Adrenal gland (tissue), 5 donors: Measurements from ENCODE around the gene OSER1.

ENCODE experiments used
- CTCF ChIP-seq, 6 experiments: fragments of 450-650 bp in 4 of 6; fragments of 200-600 bp in 2 of 6; sonication (generic) in 1 of 6; IDR thresholded peaks; 1 replicate in 5 of 6; 2 replicates in 1 of 6; pipeline versions ENCODE4 v1.5.1 to v1.8.0; 2016 to 2021; ENCODE audit warnings: antibody characterized with exemption in 6 of 6, mild to moderate bottlenecking in 2 of 6, moderate library complexity in 1 of 6
- POLR2A ChIP-seq, 2 donors: fragments of 450-650 bp; IDR thresholded peaks; one replicate each; pipeline ENCODE4 v1.6.1; 2017; ENCODE audit warnings: antibody characterized with exemption in 2 of 2, mild to moderate bottlenecking in 2 of 2, moderate library complexity in 1 of 2
- donor health status: DM: no; HTN: no; CAD: no.

DNA sequence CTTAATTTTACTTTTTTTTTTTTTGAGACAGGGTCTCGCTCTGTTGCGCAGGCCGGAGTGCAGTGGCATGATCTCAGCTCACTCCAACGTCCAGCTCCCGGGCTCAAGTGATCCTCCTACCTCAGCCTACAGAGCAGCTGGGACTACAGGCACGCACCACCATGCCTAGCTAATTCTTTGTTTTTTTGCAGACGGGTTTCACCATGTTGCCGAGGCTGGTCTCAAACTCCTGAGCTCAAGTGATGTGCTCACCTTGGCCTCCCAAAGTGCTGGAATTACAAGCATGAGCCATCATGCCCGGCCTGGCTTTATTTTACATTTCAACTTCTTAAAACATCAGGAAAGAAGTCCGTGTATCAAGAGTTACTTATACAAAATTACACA, 5.7 kb downstream of the OSER1 start:
- TF ChIP-seq POLR2A (IDR thresholded peaks at IDR 0.05) (no peak), CTCF (IDR thresholded peaks at IDR 0.05) (no peak)
